ENCODE results near the gene KIF26B. TPM values are rescaled to one million over a fixed set of nuclear protein-coding genes. Genes with fewer than 3 reads are reported as not detected.

Gene KIF26B
- polyA plus RNA-seq, 6 donors from 2014 or later = 0.01 to 0.04 TPM; not detected in 4

DNA sequence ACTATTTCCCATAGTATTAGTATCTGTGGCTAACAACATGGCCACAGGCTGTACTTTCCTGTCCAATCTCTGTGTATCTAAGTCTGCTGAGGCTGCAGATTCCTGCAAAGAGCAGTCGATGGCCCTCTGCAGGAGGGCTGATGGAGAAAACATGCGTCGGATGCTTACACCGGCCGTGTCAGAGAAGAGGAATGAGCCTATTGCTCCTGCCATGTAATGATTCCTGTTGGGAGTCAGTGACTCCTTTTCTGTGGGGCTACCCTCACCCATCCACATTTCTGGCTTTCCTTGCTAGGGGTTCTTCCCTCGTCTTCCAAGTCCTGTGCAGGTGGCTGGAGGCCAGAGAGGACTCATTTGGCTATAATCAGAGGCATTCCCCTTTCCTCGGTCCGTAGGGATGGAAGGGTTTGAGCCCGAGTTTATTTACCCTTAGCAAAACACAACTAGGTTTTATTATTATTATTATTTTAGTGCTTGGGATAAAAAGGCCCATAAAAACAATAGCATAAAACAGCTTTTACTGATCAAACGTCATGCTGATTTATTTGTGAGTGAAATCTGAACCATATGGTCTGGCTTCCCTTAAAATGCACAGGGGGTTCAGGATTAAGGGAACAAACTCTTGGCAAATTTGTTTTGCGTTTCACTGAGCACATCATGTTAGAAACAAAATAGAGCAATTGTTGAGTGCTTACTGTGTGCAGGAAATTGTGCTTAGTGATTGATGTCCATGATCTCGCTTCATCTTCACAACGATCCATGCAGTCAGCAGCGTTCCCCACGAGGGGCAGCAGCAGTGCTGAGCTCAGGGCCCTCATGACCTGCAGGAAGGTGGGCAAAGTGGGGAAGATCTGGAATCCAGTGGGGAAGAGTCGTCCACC is 70.8 kb downstream of the KIF26B start:
- H3K4me3 Mint-ChIP-seq = no peak overlapping the region
- H3K27ac Mint-ChIP-seq = peak overlapping the region in 1 of 6 donors; percentile 60
- DNase-seq (no peak), ATAC-seq (ENCODE audit: low read depth in 2 of 2) (no peak)
- no peaks in the 10 kb centered on the region for H3K4me1 Mint-ChIP-seq
- H3K9me3 Mint-ChIP-seq = no peaks in the 10 kb centered on the region
- H3K27me3 Mint-ChIP-seq = peaks cover 0 to under 1% (median under 1%) of the 10 kb centered on the region in 3 donors
- H3K36me3 Mint-ChIP-seq = no peaks in the 10 kb centered on the region

GRCh38 chr1:245226203-245226499 is 71.4 kb downstream of the KIF26B start:
- DNase-seq = no peak
- no peak for ATAC-seq (ENCODE audit: low read depth in 2 of 2)

DNA sequence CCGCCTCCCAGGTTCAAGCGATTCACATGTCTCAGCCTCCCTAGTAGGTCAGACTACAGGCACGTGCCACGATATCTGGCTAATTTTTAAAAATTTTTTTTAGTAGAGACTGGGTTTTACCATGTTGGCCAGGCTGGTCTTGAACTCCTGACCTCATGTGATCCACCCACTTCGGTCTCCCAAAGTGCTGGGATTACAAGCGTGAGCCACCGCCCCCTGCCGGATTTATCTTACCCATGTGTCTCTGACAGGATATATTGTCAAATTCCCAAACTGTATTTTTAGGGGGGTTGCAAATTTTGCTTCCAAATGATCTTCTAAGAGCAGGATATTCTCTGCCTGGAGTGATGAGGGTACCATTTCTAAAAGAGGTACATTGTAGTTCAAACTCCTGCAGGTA is 74.3 kb downstream of the KIF26B start:
- Mint-ChIP-seq H3K4me3 (no peak overlapping the region), H3K4me1 (no peaks in the 10 kb centered on the region), H3K27me3 (peaks cover 5 to 8% (median 6%) of the 10 kb centered on the region in 3 donors), H3K27ac (no peak overlapping the region), H3K9me3 (no peaks in the 10 kb centered on the region), H3K36me3 (no peaks in the 10 kb centered on the region)
- DNase-seq (no peak), ATAC-seq (ENCODE audit: low read depth in 2 of 2) (no peak)

More at GRCh38 chr1:245226203-245226499, 71.4 kb downstream of the KIF26B start:
- Mint-ChIP-seq H3K27me3 (peaks cover 0 to 7% (median 6%) of the 10 kb centered on the region in 3 donors), H3K9me3 (no peaks in the 10 kb centered on the region), H3K27ac (no peak overlapping the region), H3K4me1 (no peaks in the 10 kb centered on the region), H3K4me3 (no peak overlapping the region), H3K36me3 (no peaks in the 10 kb centered on the region)

GRCh38 chr1:245232931-245233330 is 78.1 kb downstream of the KIF26B start:
- H3K27ac Mint-ChIP-seq = no peak overlapping the region
- no peaks in the 10 kb centered on the region for H3K36me3 Mint-ChIP-seq
- H3K27me3 Mint-ChIP-seq = peaks cover 5 to 18% (median 16%) of the 10 kb centered on the region in 3 donors
- no peaks in the 10 kb centered on the region for H3K4me1 Mint-ChIP-seq
- no peak for ATAC-seq (ENCODE audit: low read depth in 2 of 2)
- no peaks in the 10 kb centered on the region for H3K9me3 Mint-ChIP-seq
- no peak overlapping the region for H3K4me3 Mint-ChIP-seq
- no peak for DNase-seq

GRCh38 chr1:245234217-245235081 is 79.7 kb downstream of the KIF26B start:
- no peak overlapping the region for H3K4me3 Mint-ChIP-seq
- no peaks in the 10 kb centered on the region for H3K36me3 Mint-ChIP-seq
- H3K27me3 Mint-ChIP-seq = peaks cover 9 to 22% (median 22%) of the 10 kb centered on the region in 3 donors
- H3K27ac Mint-ChIP-seq = no peak overlapping the region
- no peaks in the 10 kb centered on the region for H3K4me1 Mint-ChIP-seq
- no peaks in the 10 kb centered on the region for H3K9me3 Mint-ChIP-seq
- no peak for DNase-seq
- ATAC-seq (ENCODE audit: low read depth in 2 of 2) = no peak

DNA sequence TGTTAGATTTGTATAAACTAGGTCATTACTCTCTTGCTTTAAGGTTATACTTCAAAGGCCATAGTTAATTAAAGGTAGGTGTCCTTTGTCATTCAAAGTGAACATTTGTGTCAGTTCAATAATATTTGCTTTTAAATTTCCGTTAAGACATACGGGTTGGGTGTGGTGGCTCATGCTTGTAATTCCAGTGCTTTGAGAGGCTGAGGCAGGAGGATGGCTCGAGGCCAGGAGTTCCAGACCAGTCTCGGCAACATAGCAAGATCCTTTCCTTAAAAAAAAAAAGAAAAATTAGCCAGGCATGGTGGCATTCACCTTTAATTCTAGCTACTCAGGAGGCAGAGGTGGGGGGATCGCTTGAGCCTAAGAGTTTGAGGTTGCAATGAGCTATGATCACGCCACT is 80.4 kb downstream of the KIF26B start:
- Mint-ChIP-seq H3K9me3 (no peaks in the 10 kb centered on the region), H3K4me1 (no peaks in the 10 kb centered on the region), H3K4me3 (no peak overlapping the region), H3K27me3 (peaks cover 12 to 24% (median 22%) of the 10 kb centered on the region in 3 donors), H3K36me3 (no peaks in the 10 kb centered on the region), H3K27ac (no peak overlapping the region)
- no peak for ATAC-seq (ENCODE audit: low read depth in 2 of 2)
- DNase-seq = no peak

DNA sequence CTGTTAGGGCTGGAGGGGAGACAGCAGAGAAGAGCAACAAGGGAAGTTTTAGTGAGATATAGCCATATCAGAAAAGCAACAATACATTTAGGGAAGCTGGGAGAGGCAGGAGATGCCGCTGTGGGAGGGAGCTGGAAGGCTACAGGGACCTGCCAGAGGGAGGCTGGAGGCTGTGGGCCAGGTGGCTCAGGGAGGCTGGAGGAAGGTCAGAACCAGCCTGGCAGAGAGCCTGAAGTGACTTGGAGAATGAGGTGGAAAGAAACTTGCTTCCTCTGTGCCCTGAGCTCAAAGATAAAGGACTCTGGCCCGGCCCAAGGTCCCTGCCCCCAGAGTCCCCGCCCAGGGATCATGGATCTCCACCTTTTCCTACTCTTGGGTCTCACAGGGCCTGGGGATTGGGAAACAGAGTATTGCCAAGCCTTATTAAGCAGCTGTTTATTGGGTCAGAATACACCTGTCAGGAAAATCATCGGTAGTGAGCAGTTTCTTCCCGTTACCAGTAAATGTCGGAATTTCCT is 85.9 kb downstream of the KIF26B start:
- H3K4me3 Mint-ChIP-seq = no peak overlapping the region
- no peak for DNase-seq
- ATAC-seq (ENCODE audit: low read depth in 2 of 2) = no peak
- H3K27me3 Mint-ChIP-seq = peaks cover 11 to 25% (median 16%) of the 10 kb centered on the region in 3 donors
- H3K9me3 Mint-ChIP-seq = peaks cover 0 to 1% (median 0%) of the 10 kb centered on the region in 7 donors
- H3K27ac Mint-ChIP-seq = no peak overlapping the region
- no peaks in the 10 kb centered on the region for H3K36me3 Mint-ChIP-seq
- H3K4me1 Mint-ChIP-seq = no peaks in the 10 kb centered on the region

DNA sequence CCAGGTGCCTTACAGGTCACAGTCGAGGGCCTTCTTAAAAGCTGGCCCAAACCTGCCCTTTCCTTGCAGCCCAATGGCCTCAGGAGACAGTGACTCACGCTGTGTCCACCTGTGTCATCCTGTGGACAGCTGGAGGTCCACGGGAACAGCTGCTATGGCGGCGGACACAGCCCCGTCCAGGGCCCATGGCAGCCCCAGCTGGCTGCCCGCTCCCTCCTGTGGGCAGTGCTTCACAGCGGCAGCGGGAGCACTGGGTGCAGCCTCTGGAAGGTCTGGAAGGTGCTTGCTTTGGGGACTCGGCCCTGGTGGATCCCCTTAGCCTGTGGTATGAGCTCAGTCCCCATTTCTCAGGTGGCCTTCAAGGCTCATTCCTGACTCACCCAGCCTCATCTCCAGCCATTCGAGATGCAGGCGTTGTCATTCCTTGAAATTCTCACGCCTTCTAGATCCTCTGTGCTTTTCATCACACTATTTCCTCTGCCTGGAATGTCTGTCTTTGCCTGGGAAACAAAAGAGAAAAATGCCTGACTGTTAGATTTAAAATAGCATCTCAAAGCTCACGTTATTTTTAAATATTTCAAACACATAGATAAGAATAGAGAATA is 86.8 kb downstream of the KIF26B start:
- Mint-ChIP-seq H3K4me3 (no peak overlapping the region), H3K4me1 (no peaks in the 10 kb centered on the region), H3K36me3 (no peaks in the 10 kb centered on the region), H3K27ac (no peak overlapping the region), H3K9me3 (peaks cover 0 to 1% (median 0%) of the 10 kb centered on the region in 7 donors), H3K27me3 (peaks cover 12 to 25% (median 18%) of the 10 kb centered on the region in 3 donors)
- no peak for ATAC-seq (ENCODE audit: low read depth in 2 of 2)
- DNase-seq = no peak

DNA sequence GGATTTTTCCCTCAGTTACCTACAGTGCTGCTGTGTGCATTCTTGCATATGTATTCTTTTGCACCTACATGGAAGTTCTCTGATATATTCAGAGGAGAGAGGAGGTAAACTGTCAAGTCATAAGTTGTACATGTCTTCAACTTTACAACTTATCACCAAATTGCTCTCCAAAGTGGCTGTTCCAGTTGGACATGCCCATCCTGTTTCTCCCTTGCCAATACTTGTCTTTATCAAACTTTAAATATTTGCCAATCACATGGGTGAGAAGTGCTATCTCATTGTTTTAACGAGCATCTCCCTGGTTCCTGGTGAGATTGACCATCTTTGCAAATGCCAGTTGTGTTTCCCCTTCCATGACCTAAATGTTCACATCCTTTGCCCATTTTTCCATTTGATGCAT is 88.2 kb downstream of the KIF26B start:
- DNase-seq = no peak

GRCh38 chr1:245245021-245245667 is 90.4 kb downstream of the KIF26B start:
- DNase-seq (no peak), ATAC-seq (ENCODE audit: low read depth in 2 of 2) (no peak)
- peaks cover 0 to 1% (median 0%) of the 10 kb centered on the region in 7 donors for H3K9me3 Mint-ChIP-seq
- H3K4me3 Mint-ChIP-seq = no peak overlapping the region
- H3K4me1 Mint-ChIP-seq = no peaks in the 10 kb centered on the region
- H3K36me3 Mint-ChIP-seq = no peaks in the 10 kb centered on the region
- no peak overlapping the region for H3K27ac Mint-ChIP-seq
- peaks cover 6 to 13% (median 10%) of the 10 kb centered on the region in 3 donors for H3K27me3 Mint-ChIP-seq

More for the DNA sequence above, 88.2 kb downstream of the KIF26B start:
- no peak for ATAC-seq (ENCODE audit: low read depth in 2 of 2)
- H3K27me3 Mint-ChIP-seq = peaks cover 10 to 20% (median 17%) of the 10 kb centered on the region in 3 donors
- no peaks in the 10 kb centered on the region for H3K36me3 Mint-ChIP-seq
- H3K9me3 Mint-ChIP-seq = peaks cover 0 to 1% (median 0%) of the 10 kb centered on the region in 7 donors
- H3K4me3 Mint-ChIP-seq = no peak overlapping the region
- no peaks in the 10 kb centered on the region for H3K4me1 Mint-ChIP-seq
- H3K27ac Mint-ChIP-seq = no peak overlapping the region

- Mint-ChIP-seq H3K27ac (no peak overlapping the region), H3K4me1 (no peaks in the 10 kb centered on the region), H3K9me3 (peaks cover 0 to 5% (median 0%) of the 10 kb centered on the region in 7 donors), H3K36me3 (no peaks in the 10 kb centered on the region), H3K27me3 (peaks cover 0 to 11% (median 6%) of the 10 kb centered on the region in 3 donors), H3K4me3 (no peak overlapping the region)
- no peak for DNase-seq
- ATAC-seq (ENCODE audit: low read depth in 2 of 2) = no peak
Observed at GRCh38 chr1:245246433-245246832, 91.6 kb downstream of the KIF26B start.

- Mint-ChIP-seq H3K9me3 (peaks cover 0 to 7% (median 2%) of the 10 kb centered on the region in 7 donors), H3K27me3 (peaks cover 0 to 6% (median 4%) of the 10 kb centered on the region in 3 donors), H3K4me3 (no peak overlapping the region), H3K36me3 (no peaks in the 10 kb centered on the region), H3K27ac (no peak overlapping the region), H3K4me1 (no peaks in the 10 kb centered on the region)
- no peak for DNase-seq
- no peak for ATAC-seq (ENCODE audit: low read depth in 2 of 2)
Observed at GRCh38 chr1:245247356-245247755, 92.6 kb downstream of the KIF26B start.

- Mint-ChIP-seq H3K27me3 (peaks cover 0 to 6% (median 4%) of the 10 kb centered on the region in 3 donors), H3K9me3 (peaks cover 0 to 10% (median 6%) of the 10 kb centered on the region in 7 donors), H3K36me3 (no peaks in the 10 kb centered on the region), H3K4me1 (no peaks in the 10 kb centered on the region), H3K27ac (no peak overlapping the region), H3K4me3 (no peak overlapping the region)
- DNase-seq (no peak), ATAC-seq (ENCODE audit: low read depth in 2 of 2) (no peak)
Observed at GRCh38 chr1:245247801-245248200, 93.0 kb downstream of the KIF26B start.

All from naive B cell (primary cell).